Measurements from ENCODE around the gene CDH23. TPM values are rescaled to one million over a fixed set of nuclear protein-coding genes. Genes with fewer than 3 reads are reported as not detected.

The CDH23 gene
- total and polyA plus RNA-seq, 2 of the 8 experiments (the other 6 are each of a cell fraction or from before 2014, with no cell fraction given): 1.9 to 4.9 TPM

GRCh38 chr10:71740069-71740653, 343.4 kb downstream of the CDH23 start:
- H3K23me2 ChIP-seq (ENCODE audit: low read depth, low read length): no peaks in the 10 kb centered on the region
- no peak overlapping the region for H4K91ac ChIP-seq (replicated peaks; ENCODE audit: insufficient read length, low read length)
- H2BK12ac ChIP-seq (ENCODE audit: low read depth, low read length): no peak overlapping the region
- no peak overlapping the region for H2BK15ac ChIP-seq (ENCODE audit: low read length)
- 0 out of 7 replicates have a peak, but pooled peaks cover 0 to under 1% (median 0%) of the 10 kb centered on the region in 4 experiments for H3K27me3 ChIP-seq (replicated peaks in 1 of 4; ENCODE audit: control insufficient read depth in 3 of 4, extremely low read depth in 1 of 4, insufficient read depth in 3 of 4, low read length in 3 of 4)
- no peaks in the 10 kb centered on the region for H3K79me1 ChIP-seq (ENCODE audit: low read depth, low read length)
- H3K79me2 ChIP-seq (ENCODE audit: control insufficient read depth in 1 of 2, insufficient read depth in 2 of 2, low read length in 2 of 2): no peaks in the 10 kb centered on the region
- CTCF ChIA-PET (ENCODE audit: partially characterized antibody): interaction anchor here (0.6 to 1.2 kb wide), 4 partner anchors 9 to 335 kb away, joined by 3 to 4 read pairs (median 3); no protein-coding TSS in a partner anchor
- H2BK120ac ChIP-seq (replicated peaks; ENCODE audit: low read depth, low read length): no peak overlapping the region
- H3K56ac ChIP-seq (replicated peaks; ENCODE audit: insufficient read length, low read depth, low read length): no peak overlapping the region
- no peak overlapping the region for H3K4ac ChIP-seq (replicated peaks; ENCODE audit: insufficient read length, low read depth, low read length)
- no peak overlapping the region for H3K27ac ChIP-seq (ENCODE audit: low read depth, low read length)
- no peak overlapping the region for H3K4me3 ChIP-seq (ENCODE audit: extremely low read depth in 1 of 4, insufficient read depth in 2 of 4, low read depth in 3 of 4, low read length in 4 of 4)
- H2BK5ac ChIP-seq (ENCODE audit: low read depth, low read length): no peak overlapping the region
- H2AK5ac ChIP-seq (ENCODE audit: low read depth, low read length): no peak overlapping the region
- H3K4me2 ChIP-seq (ENCODE audit: insufficient read depth in 1 of 2, low read depth in 2 of 2, low read length in 2 of 2): no peak overlapping the region
- H3K23ac ChIP-seq (ENCODE audit: insufficient read length): no peak overlapping the region
- DNase-seq (ENCODE audit: low read depth in 1 of 2, low spot score in 2 of 2) (no peak), FAIRE-seq (no peak)
- H4K20me1 ChIP-seq (replicated peaks in 1 of 2; ENCODE audit: control insufficient read depth in 1 of 2, insufficient read depth in 2 of 2, low read length in 2 of 2): no peaks in the 10 kb centered on the region
- H3K18ac ChIP-seq (ENCODE audit: extremely low read depth, low read length): no peak overlapping the region
- peaks cover 0 to 9% (median 4%) of the 10 kb centered on the region in 4 experiments; a peak in 4 of 7 replicates for H3K4me1 ChIP-seq (replicated peaks in 1 of 4; ENCODE audit: control insufficient read depth in 3 of 4, insufficient read depth in 4 of 4, low read length in 3 of 4)
- POLR2A ChIA-PET (ENCODE audit: partially characterized antibody): no interaction called here
- no peak overlapping the region for H4K8ac ChIP-seq (ENCODE audit: extremely low read depth, insufficient read depth, low read length)
- no peak overlapping the region for H2AFZ ChIP-seq (ENCODE audit: low read length)
- no peaks in the 10 kb centered on the region for H3K9me3 ChIP-seq (ENCODE audit: insufficient read depth in 2 of 2, low read depth in 1 of 2, low read length in 1 of 2)
- 68% methylated on average over 9 of the region's 9 CpGs; no CpG with 5 or more reads in 1 of the 2 experiments for WGBS, 2 experiments (ENCODE audit: extremely low coverage in 1 of 2, insufficient coverage in 1 of 2, insufficient read length in 1 of 2, insufficient replicate concordance in 2 of 2, low coverage in 1 of 2, low lambda C conversion rate in 2 of 2, missing lambda C conversion rate in 1 of 2)
- H3K36me3 ChIP-seq (ENCODE audit: control insufficient read depth in 2 of 4, insufficient read depth in 4 of 4, low read length in 3 of 4): no peaks in the 10 kb centered on the region
- H3K14ac ChIP-seq (ENCODE audit: insufficient read length): no peak overlapping the region
- no peak overlapping the region for H2BK20ac ChIP-seq (ENCODE audit: low read length)
- H4K5ac ChIP-seq (ENCODE audit: insufficient read length, low read depth, low read length): no peak overlapping the region
- no peak overlapping the region for H3K9ac ChIP-seq (replicated peaks in 1 of 4; ENCODE audit: extremely low read depth in 1 of 4, low read depth in 3 of 4, low read length in 3 of 4)
- TF ChIP-seq KDM1A (IDR thresholded peaks at IDR 0.05; ENCODE audit: borderline replicate concordance, low read length) (no peak), SRF (IDR thresholded peaks at IDR 0.05; ENCODE audit: low read depth, low read length) (no peak), POU5F1 (IDR thresholded peaks at IDR 0.05; ENCODE audit: low read depth, low read length) (no peak), JUN (IDR thresholded peaks at IDR 0.05; ENCODE audit: low read depth, low read length) (no peak), ZNF274 (IDR thresholded peaks at IDR 0.05; ENCODE audit: borderline replicate concordance, extremely low read depth, low read length) (no peak), BRCA1 (IDR thresholded peaks at IDR 0.05; ENCODE audit: low read depth, low read length) (no peak), CEBPB (IDR thresholded peaks at IDR 0.05; ENCODE audit: low read depth, low read length) (no peak), CHD1 (IDR thresholded peaks at IDR 0.05; ENCODE audit: low read depth, low read length) (no peak), SP1 (IDR thresholded peaks at IDR 0.05; ENCODE audit: low read depth, low read length) (no peak), KDM4A (IDR thresholded peaks at IDR 0.05; ENCODE audit: low read depth, low read length, severe bottlenecking) (no peak), BCL11A (IDR thresholded peaks at IDR 0.05; ENCODE audit: low read depth in 2 of 2, low read length in 2 of 2) (no peak), POLR2AphosphoS5 (IDR thresholded peaks at IDR 0.05; ENCODE audit: low read depth, low read length) (no peak), TEAD4 (IDR thresholded peaks at IDR 0.05; ENCODE audit: low read depth, low read length) (no peak), BACH1 (IDR thresholded peaks at IDR 0.05; ENCODE audit: low read length) (no peak), EGR1 (IDR thresholded peaks at IDR 0.05; ENCODE audit: borderline replicate concordance, low read depth, low read length) (no peak)
